ENCODE data around the gene LMF1. TPM values are rescaled to one million over a fixed set of nuclear protein-coding genes. Genes with fewer than 3 reads are reported as not detected.

The LMF1 gene
- polyA plus RNA-seq, 1 donor (not counting 4 experiments of a cell fraction or from before 2014, with no cell fraction given): 3.1 TPM

- H3K9me1 ChIP-seq (ENCODE audit: control insufficient read depth, extremely low read depth, insufficient read depth, low read length): no peaks in the 10 kb centered on the region
- dilution Hi-C loops (cut with MboI; ENCODE audit: extremely low pct_ligation_motif_present, low sequenced_read_pairs): no loop called here
- H3K9me3 ChIP-seq (ENCODE audit: control insufficient read depth, low read depth, low read length): no peaks in the 10 kb centered on the region
- no peak overlapping the region for H3K9ac ChIP-seq (ENCODE audit: control insufficient read depth, extremely low read depth, insufficient read depth, low read length)
- no peaks in the 10 kb centered on the region for H3K4me1 ChIP-seq (ENCODE audit: control insufficient read depth, extremely low read depth, insufficient read depth, low read length)
- peaks cover 28% of the 10 kb centered on the region for H3K27me3 ChIP-seq (ENCODE audit: control insufficient read depth, extremely low read depth, insufficient read depth, low read length)
- DNase-seq (ENCODE audit: low read depth, low spot score): no peak
- TF ChIP-seq EZH2 (IDR thresholded peaks at IDR 0.05; ENCODE audit: low read length) (no peak), CTCF (optimal IDR thresholded peaks at IDR 0.05 in 1 of 3, IDR thresholded peaks at IDR 0.05 in 1 of 3, conservative IDR thresholded peaks at IDR 0.05 in 1 of 3; ENCODE audit: extremely low read depth in 1 of 3, insufficient read depth in 2 of 3, low read length in 3 of 3) (no peak)
- no peaks in the 10 kb centered on the region for H4K20me1 ChIP-seq (ENCODE audit: control insufficient read depth, extremely low read depth, insufficient read depth, low read length)
- H3K4me3 ChIP-seq (ENCODE audit: control insufficient read depth in 2 of 3, extremely low read depth in 1 of 3, insufficient read depth in 2 of 3, low read depth in 1 of 3, low read length in 3 of 3): no peak overlapping the region
- FAIRE-seq: no peak
- no peak overlapping the region for H2AFZ ChIP-seq (ENCODE audit: control insufficient read depth, low read length)
- no peak overlapping the region for H3K4me2 ChIP-seq (ENCODE audit: control insufficient read depth, extremely low read depth, insufficient read depth, low read depth, low read length)
- no peaks in the 10 kb centered on the region for H3K36me3 ChIP-seq (ENCODE audit: control insufficient read depth in 2 of 2, extremely low read depth in 1 of 2, insufficient read depth in 2 of 2, low read length in 2 of 2)
- no peak overlapping the region for H3K27ac ChIP-seq (ENCODE audit: control insufficient read depth, insufficient read depth, low read length)
- H3K79me2 ChIP-seq (ENCODE audit: control insufficient read depth, insufficient read depth, low read length): no peaks in the 10 kb centered on the region
Measured at GRCh38 chr16:989354-989814, 18.6 kb upstream of the LMF1 start.

- no peak overlapping the region for H3K9ac ChIP-seq (ENCODE audit: control insufficient read depth, extremely low read depth, insufficient read depth, low read length)
- dilution Hi-C loops (cut with MboI; ENCODE audit: extremely low pct_ligation_motif_present, low sequenced_read_pairs): no loop called here
- no peak overlapping the region for H3K4me3 ChIP-seq (ENCODE audit: control insufficient read depth in 2 of 3, extremely low read depth in 1 of 3, insufficient read depth in 2 of 3, low read depth in 1 of 3, low read length in 3 of 3)
- H3K36me3 ChIP-seq (ENCODE audit: control insufficient read depth in 2 of 2, extremely low read depth in 1 of 2, insufficient read depth in 2 of 2, low read length in 2 of 2): no peaks in the 10 kb centered on the region
- H3K9me1 ChIP-seq (ENCODE audit: control insufficient read depth, extremely low read depth, insufficient read depth, low read length): no peaks in the 10 kb centered on the region
- H3K4me2 ChIP-seq (ENCODE audit: control insufficient read depth, extremely low read depth, insufficient read depth, low read depth, low read length): no peak overlapping the region
- H3K27me3 ChIP-seq (ENCODE audit: control insufficient read depth, extremely low read depth, insufficient read depth, low read length): peaks cover 34% of the 10 kb centered on the region
- H4K20me1 ChIP-seq (ENCODE audit: control insufficient read depth, extremely low read depth, insufficient read depth, low read length): no peaks in the 10 kb centered on the region
- no peak overlapping the region for H2AFZ ChIP-seq (ENCODE audit: control insufficient read depth, low read length)
- H3K9me3 ChIP-seq (ENCODE audit: control insufficient read depth, low read depth, low read length): no peaks in the 10 kb centered on the region
- DNase-seq (ENCODE audit: low read depth, low spot score) (no peak), FAIRE-seq (no peak)
- TF ChIP-seq EZH2 (IDR thresholded peaks at IDR 0.05; ENCODE audit: low read length): no peak
- TF ChIP-seq CTCF (optimal IDR thresholded peaks at IDR 0.05 in 1 of 3, IDR thresholded peaks at IDR 0.05 in 1 of 3, conservative IDR thresholded peaks at IDR 0.05 in 1 of 3; ENCODE audit: extremely low read depth in 1 of 3, insufficient read depth in 2 of 3, low read length in 3 of 3): no peak
- H3K79me2 ChIP-seq (ENCODE audit: control insufficient read depth, insufficient read depth, low read length): no peaks in the 10 kb centered on the region
- no peak overlapping the region for H3K27ac ChIP-seq (ENCODE audit: control insufficient read depth, insufficient read depth, low read length)
- no peaks in the 10 kb centered on the region for H3K4me1 ChIP-seq (ENCODE audit: control insufficient read depth, extremely low read depth, insufficient read depth, low read length)
Measured at GRCh38 chr16:988471-989353, 17.9 kb upstream of the LMF1 start.

All from keratinocyte (primary cell).